Keratinocyte (primary cell): ENCODE data around the gene USP28. TPM values are rescaled to one million over a fixed set of nuclear protein-coding genes. Genes with fewer than 3 reads are reported as not detected.
A peak's percentile ranks its signal among the peaks of the same experiment; 100 is the strongest.

ENCODE experiments used
- DNase-seq: peaks from one replicate; pipeline ENCODE4 v3.0.0-alpha.2; 2011; ENCODE audit warnings: low read depth, missing footprints, low spot score
- FAIRE-seq: peaks from 2 replicates; lab custom pipeline; 2011; peaks lifted over from hg19 to GRCh38; lab: Jason Lieb, UNC
- H2AFZ ChIP-seq: 2 replicates; pipeline ENCODE4 v1.6.0; 2012; ENCODE audit warnings: low read length, control low read depth, inconsistent platforms; ENCODE audit not compliant: control insufficient read depth
- H3K27ac ChIP-seq: 2 replicates; pipeline ENCODE4 v1.5.1; 2011; ENCODE audit warnings: low read length; ENCODE audit not compliant: control insufficient read depth, insufficient read depth
- H3K27me3 ChIP-seq: 3 replicates; pipeline ENCODE4 v1.6.0; 2011; ENCODE audit warnings: low read length; ENCODE audit not compliant: control insufficient read depth, insufficient read depth; ENCODE audit errors: extremely low read depth
- H3K36me3 ChIP-seq, 2 experiments: 2 replicates in 1 of 2; 3 replicates in 1 of 2; pipeline ENCODE4 v1.5.1; 2011; ENCODE audit warnings: low read length in 2 of 2, mild to moderate bottlenecking in 1 of 2; ENCODE audit not compliant: control insufficient read depth in 2 of 2, insufficient read depth in 2 of 2; ENCODE audit errors: extremely low read depth in 1 of 2
- H3K4me1 ChIP-seq: 3 replicates; pipeline ENCODE4 v1.5.1; 2011; ENCODE audit warnings: low read length; ENCODE audit not compliant: control insufficient read depth, insufficient read depth; ENCODE audit errors: extremely low read depth
- H3K4me2 ChIP-seq: 3 replicates; pipeline ENCODE4 v1.6.0; 2011; ENCODE audit warnings: low read depth, low read length; ENCODE audit not compliant: control insufficient read depth, insufficient read depth; ENCODE audit errors: extremely low read depth
- H3K4me3 ChIP-seq, 3 experiments: fragments of 200-600 bp in 1 of 3; sonication (generic) in 1 of 3; 2 replicates in 2 of 3; 3 replicates in 1 of 3; pipeline ENCODE4 v1.5.1; 2011 to 2016; ENCODE audit warnings: low read length in 3 of 3, mild to moderate bottlenecking in 3 of 3, control low read depth in 2 of 3, inconsistent platforms in 1 of 3, low read depth in 1 of 3, mixed read lengths in 1 of 3, mixed run types in 1 of 3, moderate library complexity in 1 of 3; ENCODE audit not compliant: control insufficient read depth in 2 of 3, insufficient read depth in 2 of 3; ENCODE audit errors: extremely low read depth in 1 of 3
- H3K79me2 ChIP-seq: 2 replicates; pipeline ENCODE4 v1.6.0; 2012; ENCODE audit warnings: low read length; ENCODE audit not compliant: control insufficient read depth, insufficient read depth
- H3K9ac ChIP-seq: 3 replicates; pipeline ENCODE4 v1.6.0; 2011; ENCODE audit warnings: low read length; ENCODE audit not compliant: control insufficient read depth, insufficient read depth; ENCODE audit errors: extremely low read depth
- H3K9me1 ChIP-seq: 3 replicates; pipeline ENCODE4 v1.6.0; 2011; ENCODE audit warnings: low read length; ENCODE audit not compliant: control insufficient read depth, insufficient read depth; ENCODE audit errors: extremely low read depth
- H3K9me3 ChIP-seq: 2 replicates; pipeline ENCODE4 v1.5.1; 2012; ENCODE audit warnings: low read depth, low read length; ENCODE audit not compliant: control insufficient read depth
- H4K20me1 ChIP-seq: 3 replicates; pipeline ENCODE4 v1.6.0; 2011; ENCODE audit warnings: low read length; ENCODE audit not compliant: control insufficient read depth, insufficient read depth; ENCODE audit errors: extremely low read depth
- CTCF ChIP-seq, 3 experiments: IDR thresholded peaks in 1 of 3; conservative IDR thresholded peaks in 1 of 3; optimal IDR thresholded peaks in 1 of 3; 2 replicates in 2 of 3; 3 replicates in 1 of 3; pipeline versions ENCODE3 to v1.5.1; 2011; ENCODE audit warnings: low read length in 3 of 3, mild to moderate bottlenecking in 3 of 3, moderate library complexity in 2 of 3, control low read depth in 1 of 3, inconsistent platforms in 1 of 3; ENCODE audit not compliant: insufficient read depth in 2 of 3; ENCODE audit errors: extremely low read depth in 1 of 3
- EZH2 ChIP-seq: IDR thresholded peaks from one replicate; pipeline ENCODE4 v1.6.1; 2012; ENCODE audit warnings: inconsistent platforms, mild to moderate bottlenecking, low read length, moderate library complexity
- dilution Hi-C: fragments of 300-500 bp; cut with MboI; formaldehyde crosslinking; loops from one replicate; pipeline ENCODE4 v1.7.0; 2020; ENCODE audit warnings: low sequenced_read_pairs; ENCODE audit not compliant: extremely low pct_ligation_motif_present
- polyA plus RNA-seq, 5 experiments: library from polyadenylated mRNA; depleted of rRNA in 3 of 5; stranded (reverse) in 3 of 5; stranded (forward) in 1 of 5; unstranded in 1 of 5; fragments of >200 nt; gene quantifications; 1 replicate in 1 of 5; 2 replicates in 3 of 5; 3 replicates in 1 of 5; pipeline versions ENCODE4 v1.2.1 to v1.2.3, GENCODE V29; 2011 to 2012; ENCODE audit warnings: missing spikeins in 2 of 5, low read depth in 1 of 5, low replicate concordance in 1 of 5

The USP28 gene
- polyA plus RNA-seq, 1 donor (not counting 4 experiments of a cell fraction or from before 2014, with no cell fraction given) = 37.4 TPM

- no peaks in the 10 kb centered on the region for H3K4me1 ChIP-seq
- no peaks in the 10 kb centered on the region for H3K9me1 ChIP-seq
- H3K79me2 ChIP-seq = no peaks in the 10 kb centered on the region
- dilution Hi-C loops = no loop called here
- peaks cover 7 to 14% of the 10 kb centered on the region in 2 experiments for H3K36me3 ChIP-seq
- no peak overlapping the region for H3K9ac ChIP-seq
- DNase-seq (no peak), FAIRE-seq (no peak)
- no peak overlapping the region for H3K27ac ChIP-seq
- TF ChIP-seq EZH2 = no peak
- peak; percentile 49 to 71 (median 59) for TF ChIP-seq CTCF (optimal IDR thresholded peaks at IDR 0.05 in 1 of 3, IDR thresholded peaks at IDR 0.05 in 1 of 3, conservative IDR thresholded peaks at IDR 0.05 in 1 of 3; ENCODE audit: extremely low read depth in 1 of 3, insufficient read depth in 2 of 3, low read length in 3 of 3)
- H3K9me3 ChIP-seq = no peaks in the 10 kb centered on the region
- H2AFZ ChIP-seq = no peak overlapping the region
- H3K27me3 ChIP-seq = no peaks in the 10 kb centered on the region
- H3K4me3 ChIP-seq = no peak overlapping the region
- no peaks in the 10 kb centered on the region for H4K20me1 ChIP-seq
- H3K4me2 ChIP-seq = no peak overlapping the region
These were observed 69.0 kb downstream of the USP28 start for GRCh38 chr11:113806406-113806805.

GRCh38 chr11:113805640-113806039, 69.7 kb downstream of the USP28 start:
- Histone ChIP-seq H4K20me1 (no peaks in the 10 kb centered on the region), H3K27me3 (no peaks in the 10 kb centered on the region), H3K4me1 (no peaks in the 10 kb centered on the region), H3K79me2 (no peaks in the 10 kb centered on the region), H3K9me3 (no peaks in the 10 kb centered on the region), H3K9ac (no peak overlapping the region), H3K4me3 (no peak overlapping the region), H2AFZ (no peak overlapping the region), H3K36me3 (peaks cover 7 to 15% of the 10 kb centered on the region in 2 experiments), H3K27ac (no peak overlapping the region), H3K9me1 (no peaks in the 10 kb centered on the region), H3K4me2 (no peak overlapping the region)
- no peak for DNase-seq
- FAIRE-seq = no peak
- dilution Hi-C loops = no loop called here
- no peak for TF ChIP-seq CTCF (optimal IDR thresholded peaks at IDR 0.05 in 1 of 3, IDR thresholded peaks at IDR 0.05 in 1 of 3, conservative IDR thresholded peaks at IDR 0.05 in 1 of 3; ENCODE audit: extremely low read depth in 1 of 3, insufficient read depth in 2 of 3, low read length in 3 of 3)
- no peak for TF ChIP-seq EZH2
